ENCODE measurements around the gene DPY19L3.

DNA sequence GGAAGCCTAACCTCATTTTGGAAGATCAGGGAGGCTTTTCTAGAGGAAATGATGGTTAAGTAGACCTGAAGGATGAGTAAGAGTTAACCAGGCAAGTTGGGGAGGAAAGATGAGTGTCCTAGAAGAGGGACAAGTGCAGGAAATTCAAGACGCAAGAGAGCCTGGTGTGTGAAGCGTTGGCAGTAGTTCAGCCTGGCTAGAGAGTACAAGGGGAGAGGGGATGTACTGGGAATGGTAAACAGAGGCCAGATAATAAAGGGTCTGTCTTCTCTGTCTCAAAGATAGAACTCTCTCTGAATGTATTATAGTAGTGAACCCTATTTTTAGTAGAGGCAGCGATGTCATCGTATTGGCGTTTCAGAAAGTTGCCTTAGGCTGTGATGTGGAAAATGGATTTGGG is 9.7 kb downstream of the DPY19L3 start:
- TF ChIP-seq, protein P1, sequence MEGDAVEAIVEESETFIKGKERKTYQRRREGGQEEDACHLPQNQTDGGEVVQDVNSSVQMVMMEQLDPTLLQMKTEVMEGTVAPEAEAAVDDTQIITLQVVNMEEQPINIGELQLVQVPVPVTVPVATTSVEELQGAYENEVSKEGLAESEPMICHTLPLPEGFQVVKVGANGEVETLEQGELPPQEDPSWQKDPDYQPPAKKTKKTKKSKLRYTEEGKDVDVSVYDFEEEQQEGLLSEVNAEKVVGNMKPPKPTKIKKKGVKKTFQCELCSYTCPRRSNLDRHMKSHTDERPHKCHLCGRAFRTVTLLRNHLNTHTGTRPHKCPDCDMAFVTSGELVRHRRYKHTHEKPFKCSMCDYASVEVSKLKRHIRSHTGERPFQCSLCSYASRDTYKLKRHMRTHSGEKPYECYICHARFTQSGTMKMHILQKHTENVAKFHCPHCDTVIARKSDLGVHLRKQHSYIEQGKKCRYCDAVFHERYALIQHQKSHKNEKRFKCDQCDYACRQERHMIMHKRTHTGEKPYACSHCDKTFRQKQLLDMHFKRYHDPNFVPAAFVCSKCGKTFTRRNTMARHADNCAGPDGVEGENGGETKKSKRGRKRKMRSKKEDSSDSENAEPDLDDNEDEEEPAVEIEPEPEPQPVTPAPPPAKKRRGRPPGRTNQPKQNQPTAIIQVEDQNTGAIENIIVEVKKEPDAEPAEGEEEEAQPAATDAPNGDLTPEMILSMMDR (IDR thresholded peaks at IDR 0.05), result no peak
- TF ChIP-seq ZFX (IDR thresholded peaks at IDR 0.05; ENCODE audit: borderline replicate concordance), result no peak

Data from 22Rv1 (cell line).